GM21737 (cell line): ENCODE results near the gene ID4.
"Not testable (repeated sequence)": the region's sequence is repeated elsewhere in the genome, so short reads cannot be mapped to it uniquely, and the experiment has no call there.

ENCODE experiments used
- ATAC-seq: cut with Tn5 transposase; IDR thresholded peaks from one replicate; pipeline ENCODE4 v1.9.1; 2021; ENCODE audit warnings: mild to moderate bottlenecking, moderate library complexity; ENCODE audit not compliant: unreplicated experiment

ID4 gene

DNA sequence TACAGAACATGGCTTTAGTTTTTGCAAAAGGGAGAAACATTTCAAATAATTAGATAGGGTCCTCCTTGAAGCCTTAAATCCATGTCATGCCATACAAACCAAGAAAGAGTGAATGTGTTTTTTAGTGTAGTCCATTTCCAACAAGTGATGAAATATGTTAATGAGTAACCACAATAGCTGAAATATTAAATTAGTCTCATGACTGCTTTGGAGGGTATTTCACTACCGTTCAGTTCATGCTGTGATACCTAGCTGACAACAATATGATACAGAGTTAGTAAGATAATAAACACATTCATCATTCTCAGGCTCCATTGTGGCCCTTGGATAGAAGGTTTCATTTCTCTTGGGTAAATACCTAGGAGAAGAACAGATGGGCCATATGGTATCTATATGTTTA lies 5.8 kb upstream of the ID4 start:
- no peak for ATAC-seq

DNA sequence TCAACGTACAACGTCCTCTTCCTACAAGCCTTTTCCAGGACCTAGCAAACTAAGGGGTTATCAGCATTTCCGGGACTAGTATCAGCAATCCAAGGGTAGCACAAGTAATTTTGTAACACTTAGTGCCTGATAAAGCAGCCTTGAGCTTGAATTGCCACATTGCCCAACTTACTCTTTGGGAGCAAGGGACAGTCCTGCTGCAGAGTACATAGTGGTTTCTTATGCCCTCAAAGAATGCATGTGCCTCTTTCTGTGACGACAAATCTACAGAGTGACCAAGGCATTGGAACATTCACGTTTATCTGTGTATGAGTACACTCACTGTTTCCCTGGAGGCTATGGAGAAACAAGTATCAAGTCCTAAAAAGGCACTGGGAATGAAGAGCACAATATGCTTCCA lies 3.2 kb upstream of the ID4 start:
- no peak for ATAC-seq

DNA sequence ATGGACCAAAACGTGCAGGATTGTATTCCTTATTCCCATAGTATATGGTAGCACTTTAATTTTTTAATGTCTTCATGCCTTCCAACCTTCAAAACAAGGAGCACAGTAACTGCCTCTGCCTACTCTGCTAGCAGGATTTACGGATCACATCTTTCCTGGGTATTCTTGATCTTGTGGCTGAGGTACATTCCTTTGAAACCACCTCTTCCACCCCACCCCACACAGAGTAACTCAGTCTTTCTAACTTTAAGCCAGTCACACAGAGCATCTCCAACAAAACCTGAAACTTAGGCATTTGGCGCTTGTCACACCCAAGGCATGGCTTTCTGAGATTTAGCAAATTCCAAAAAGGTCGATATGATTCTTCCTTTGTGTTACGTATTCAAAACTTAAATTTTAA lies 2.3 kb upstream of the ID4 start:
- no peak for ATAC-seq

DNA sequence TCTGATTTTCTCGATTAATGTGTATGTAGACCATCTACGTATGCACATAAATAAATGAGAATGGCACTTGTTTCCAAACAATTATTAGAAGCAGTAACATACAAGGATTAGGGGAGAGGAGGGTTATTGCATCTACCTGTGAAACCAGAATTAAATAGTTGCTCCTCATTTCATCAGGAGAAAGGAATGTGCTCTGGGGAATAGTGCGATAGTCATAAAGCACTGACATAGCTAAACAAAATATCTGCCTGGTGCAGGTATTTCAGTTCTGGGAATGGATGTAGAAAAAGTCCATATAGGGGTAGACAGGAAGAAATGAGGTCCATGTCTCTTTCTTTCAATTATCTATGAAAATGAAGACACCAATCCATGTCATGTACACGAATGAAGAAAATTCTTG lies 1.6 kb upstream of the ID4 start:
- ATAC-seq: no peak

DNA sequence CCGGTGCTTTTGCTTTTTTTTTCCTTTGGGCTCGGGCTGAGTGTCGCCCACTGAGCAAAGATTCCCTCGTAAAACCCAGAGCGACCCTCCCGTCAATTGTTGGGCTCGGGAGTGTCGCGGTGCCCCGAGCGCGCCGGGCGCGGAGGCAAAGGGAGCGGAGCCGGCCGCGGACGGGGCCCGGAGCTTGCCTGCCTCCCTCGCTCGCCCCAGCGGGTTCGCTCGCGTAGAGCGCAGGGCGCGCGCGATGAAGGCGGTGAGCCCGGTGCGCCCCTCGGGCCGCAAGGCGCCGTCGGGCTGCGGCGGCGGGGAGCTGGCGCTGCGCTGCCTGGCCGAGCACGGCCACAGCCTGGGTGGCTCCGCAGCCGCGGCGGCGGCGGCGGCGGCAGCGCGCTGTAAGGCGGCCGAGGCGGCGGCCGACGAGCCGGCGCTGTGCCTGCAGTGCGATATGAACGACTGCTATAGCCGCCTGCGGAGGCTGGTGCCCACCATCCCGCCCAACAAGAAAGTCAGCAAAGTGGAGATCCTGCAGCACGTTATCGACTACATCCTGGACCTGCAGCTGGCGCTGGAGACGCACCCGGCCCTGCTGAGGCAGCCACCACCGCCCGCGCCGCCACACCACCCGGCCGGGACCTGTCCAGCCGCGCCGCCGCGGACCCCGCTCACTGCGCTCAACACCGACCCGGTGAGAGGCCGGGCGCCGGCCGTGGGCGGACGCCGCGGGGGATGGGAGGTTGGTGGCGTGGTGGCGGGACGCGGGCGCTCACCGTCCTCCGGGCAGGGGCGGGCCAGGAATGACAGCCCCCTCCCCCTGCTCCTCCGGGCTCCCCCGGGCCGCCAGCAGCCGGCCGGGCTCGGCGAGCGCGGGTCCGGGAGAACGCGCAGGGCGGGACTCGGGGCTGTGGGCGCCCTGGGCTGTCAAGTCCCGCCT lies 606 bp downstream of the ID4 start:
- no peak for ATAC-seq

DNA sequence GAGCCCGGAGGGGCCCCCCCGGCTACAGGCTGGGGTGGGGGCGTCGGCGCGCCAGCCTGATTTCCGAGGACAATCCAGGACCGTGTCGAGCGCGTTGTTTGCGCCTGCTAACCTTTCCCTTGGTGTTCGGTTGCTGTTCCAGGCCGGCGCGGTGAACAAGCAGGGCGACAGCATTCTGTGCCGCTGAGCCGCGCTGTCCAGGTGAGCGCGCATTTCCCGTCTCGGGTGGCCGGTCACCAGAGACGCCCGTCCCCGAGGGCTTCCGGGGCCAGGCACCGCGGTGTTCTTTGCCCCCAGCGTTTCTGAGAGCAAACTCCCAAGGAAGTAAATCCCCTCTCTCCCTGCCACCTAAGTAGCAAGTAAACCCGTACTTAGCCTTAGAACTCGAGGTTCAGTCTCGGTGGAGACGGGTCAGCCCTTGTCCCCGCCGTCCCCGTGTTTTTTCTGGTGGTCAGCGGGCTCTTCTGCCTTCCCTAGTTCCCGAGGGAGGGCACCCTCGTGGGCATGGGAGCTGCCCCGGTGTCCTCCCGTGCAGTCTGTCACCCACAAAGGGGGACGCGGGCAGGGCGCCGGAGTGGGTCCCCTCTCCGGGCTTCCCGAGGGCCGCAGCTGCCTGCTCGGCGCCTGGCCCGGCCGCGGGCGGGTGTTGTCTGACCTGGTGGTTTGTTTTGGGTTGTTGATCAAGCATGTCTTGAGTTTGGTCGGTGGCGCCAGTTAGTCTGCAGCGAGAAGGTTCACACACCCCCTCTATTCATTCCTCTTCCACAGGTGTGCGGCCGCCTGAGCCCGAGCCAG lies 1.5 kb downstream of the ID4 start:
- ATAC-seq: no peak

DNA sequence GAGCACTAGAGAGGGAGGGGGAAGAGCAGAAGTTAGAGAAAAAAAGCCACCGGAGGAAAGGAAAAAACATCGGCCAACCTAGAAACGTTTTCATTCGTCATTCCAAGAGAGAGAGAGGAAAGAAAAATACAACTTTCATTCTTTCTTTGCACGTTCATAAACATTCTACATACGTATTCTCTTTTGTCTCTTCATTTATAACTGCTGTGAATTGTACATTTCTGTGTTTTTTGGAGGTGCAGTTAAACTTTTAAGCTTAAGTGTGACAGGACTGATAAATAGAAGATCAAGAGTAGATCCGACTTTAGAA lies 2.0 kb downstream of the ID4 start:
- no peak for ATAC-seq

DNA sequence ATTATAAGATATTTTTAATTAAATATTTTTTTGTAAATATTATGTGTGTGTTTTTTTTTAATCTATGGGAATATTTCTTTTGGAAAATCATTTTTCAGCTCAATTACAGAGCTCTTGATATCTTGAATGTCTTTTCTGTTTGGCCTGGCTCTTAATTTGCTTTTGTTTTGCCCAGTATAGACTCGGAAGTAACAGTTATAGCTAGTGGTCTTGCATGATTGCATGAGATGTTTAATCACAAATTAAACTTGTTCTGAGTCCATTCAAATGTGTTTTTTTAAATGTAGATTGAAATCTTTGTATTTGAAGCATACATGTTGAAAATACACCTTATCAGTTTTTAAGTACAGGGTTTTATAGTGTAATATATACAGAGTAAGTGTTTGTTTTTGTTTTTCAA lies 2.6 kb downstream of the ID4 start:
- no peak for ATAC-seq

DNA sequence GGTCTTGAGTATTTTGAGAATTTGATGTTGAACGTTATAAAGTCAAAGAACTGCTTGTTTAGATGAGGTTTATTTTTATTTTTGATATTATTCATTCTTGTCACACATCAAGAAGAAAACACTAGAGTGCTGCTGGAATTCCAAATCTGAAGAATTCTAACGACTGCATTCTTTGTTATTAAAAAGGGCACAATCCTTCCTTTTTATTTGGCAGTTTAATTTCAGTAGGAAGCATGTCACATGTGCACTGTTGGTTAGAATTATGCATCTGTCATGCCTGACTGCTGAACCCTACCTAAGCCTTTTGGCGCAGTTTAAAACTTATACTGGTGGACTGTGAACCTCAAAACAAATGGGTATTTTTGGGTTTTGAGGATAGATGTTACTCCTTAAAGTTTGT lies 4.0 kb downstream of the ID4 start:
- no peak for ATAC-seq

DNA sequence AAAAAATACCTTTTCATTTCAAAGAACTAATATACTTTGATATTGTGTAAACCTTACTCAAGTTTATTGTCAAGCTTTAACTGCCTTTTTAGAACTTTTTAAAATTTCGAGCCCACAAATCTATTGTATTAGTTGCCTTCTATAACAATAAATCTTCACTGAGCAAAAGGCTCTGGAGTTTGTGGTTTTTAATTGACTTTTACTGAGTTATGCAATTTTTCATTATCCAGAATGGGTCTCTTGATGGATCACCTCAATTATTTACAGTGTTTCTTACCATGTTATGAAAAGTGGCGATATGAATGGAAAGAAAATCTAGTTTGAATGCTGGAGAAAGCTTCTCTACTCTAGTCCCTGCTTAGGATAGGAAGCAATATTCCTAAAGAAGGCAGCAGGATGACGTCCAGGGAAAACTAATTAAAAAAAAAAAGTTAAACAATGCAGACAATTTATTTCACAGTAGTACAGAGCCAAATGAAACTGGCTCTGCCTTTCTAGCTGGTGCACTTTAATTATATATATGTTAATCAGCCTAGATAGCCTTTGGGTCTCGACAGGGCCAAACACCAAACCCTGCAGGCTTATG lies 5.0 kb downstream of the ID4 start:
- no peak for ATAC-seq

DNA sequence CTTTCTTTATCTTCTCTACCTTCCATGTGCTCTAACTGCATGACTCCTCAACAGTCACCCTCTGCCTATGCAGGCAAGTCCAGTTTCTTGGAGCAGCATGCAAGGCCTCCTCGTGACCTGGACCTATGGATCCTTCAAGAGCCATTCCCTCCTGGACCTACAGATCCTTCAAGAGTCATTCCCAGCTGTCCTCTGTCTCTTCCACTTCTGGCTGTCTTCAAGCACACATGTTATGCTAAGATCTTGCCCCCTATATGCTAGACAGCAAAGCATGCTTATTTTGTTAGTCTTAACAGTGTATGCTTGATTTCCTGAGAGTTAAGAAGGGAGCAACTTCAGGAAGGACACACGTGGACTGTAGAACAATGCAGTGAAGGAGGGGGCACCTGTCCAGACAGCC lies 7.5 kb downstream of the ID4 start:
- ATAC-seq: no peak

DNA sequence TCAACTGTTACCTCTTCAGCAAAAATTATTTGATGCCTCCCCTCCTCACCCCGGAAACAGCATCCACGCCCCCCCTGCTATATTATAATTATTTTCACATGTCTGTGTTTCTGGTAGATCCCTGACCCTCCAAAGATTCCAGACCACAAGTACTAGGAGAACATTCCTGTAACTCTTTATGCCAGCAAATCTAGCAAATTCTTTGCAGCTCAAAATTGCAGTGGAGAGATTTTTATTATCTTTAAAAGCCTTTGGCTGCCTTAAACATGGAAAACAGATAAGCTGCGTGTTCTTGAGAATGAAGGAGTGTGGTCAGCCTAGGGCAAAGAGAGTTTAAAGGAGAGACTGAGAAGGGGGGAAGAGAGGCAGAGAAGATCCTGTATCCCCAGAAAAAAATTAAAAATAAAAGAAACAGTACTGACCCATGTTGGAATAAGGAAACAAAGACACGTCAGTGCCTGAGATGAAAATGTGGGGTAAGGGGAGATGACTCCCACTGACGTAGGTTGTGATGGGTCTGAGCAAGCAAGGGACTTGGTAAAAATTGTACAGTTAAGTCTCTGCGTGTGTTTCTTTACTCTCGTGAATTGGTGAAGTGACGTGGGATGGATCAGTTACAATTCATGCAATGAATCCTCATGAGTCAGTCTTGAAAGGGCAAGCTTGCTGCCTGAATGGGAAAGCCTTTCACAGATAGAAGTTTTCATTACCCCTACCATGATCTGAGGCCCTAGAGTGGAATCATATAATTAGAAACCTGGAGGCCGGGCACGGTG lies 8.3 kb downstream of the ID4 start:
- no peak for ATAC-seq

DNA sequence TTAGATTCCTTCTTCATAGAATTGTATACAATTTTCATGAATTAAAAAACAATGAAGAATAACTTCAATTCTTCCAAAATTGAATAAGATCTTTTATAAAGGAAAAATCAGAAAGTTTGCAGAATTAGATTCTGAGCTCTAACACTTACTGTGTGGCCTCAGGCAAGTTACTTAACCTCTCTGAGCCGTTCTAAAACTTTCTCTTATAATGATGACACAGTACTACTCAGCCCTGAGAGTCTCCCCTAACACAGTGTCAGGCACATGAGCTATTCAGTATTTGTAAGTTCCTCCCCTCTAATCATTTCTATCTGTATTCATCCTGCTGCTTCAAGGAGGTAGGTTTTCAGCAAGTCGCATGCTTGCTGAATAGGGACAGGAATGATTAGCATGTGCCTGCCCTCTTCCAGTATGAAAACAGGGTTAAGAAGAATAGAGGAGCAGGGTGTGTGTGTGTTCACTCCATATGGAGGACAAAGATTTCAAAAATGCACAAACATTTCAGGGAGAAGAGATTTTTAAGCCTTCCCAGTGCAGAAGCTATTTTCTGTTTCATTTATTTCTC lies 11.4 kb downstream of the ID4 start:
- ATAC-seq: no peak

DNA sequence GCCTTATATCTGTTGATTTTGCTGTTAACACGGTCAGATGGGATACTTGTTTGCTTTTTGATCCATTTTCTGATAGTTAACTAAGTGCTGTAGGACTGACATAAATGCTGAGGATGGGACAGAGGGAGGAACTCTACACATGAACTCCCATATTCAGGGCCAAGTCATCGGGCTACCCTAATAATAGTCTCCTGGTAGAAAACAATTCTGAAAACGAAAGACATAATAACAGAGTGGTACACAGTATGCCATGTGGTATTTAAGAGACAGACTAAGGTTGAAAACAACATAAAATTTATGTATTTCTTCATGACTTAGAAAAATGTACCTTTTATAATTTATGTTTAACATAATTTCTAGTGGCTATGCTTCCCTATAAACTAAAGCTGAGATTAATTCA lies 12.0 kb downstream of the ID4 start:
- ATAC-seq: no peak

DNA sequence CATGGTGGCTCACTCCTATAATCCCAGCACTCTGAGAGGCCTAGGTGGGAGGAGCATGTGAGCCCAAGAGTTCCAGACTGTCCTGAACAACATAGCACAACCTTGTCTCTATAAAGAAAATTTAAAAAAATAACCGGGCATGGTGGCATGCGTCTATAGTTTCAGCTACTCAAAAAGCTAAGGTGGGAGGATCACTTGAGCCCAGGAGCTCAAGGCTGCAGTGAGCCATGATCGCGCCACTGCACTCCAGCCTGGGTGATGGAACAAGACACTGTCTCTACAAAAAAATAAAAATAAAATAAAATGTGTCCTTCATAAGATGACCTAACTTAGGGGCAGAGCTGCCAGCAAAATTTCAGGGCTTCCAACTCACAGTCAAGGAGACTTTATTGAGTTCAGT lies 12.6 kb downstream of the ID4 start:
- no peak for ATAC-seq

DNA sequence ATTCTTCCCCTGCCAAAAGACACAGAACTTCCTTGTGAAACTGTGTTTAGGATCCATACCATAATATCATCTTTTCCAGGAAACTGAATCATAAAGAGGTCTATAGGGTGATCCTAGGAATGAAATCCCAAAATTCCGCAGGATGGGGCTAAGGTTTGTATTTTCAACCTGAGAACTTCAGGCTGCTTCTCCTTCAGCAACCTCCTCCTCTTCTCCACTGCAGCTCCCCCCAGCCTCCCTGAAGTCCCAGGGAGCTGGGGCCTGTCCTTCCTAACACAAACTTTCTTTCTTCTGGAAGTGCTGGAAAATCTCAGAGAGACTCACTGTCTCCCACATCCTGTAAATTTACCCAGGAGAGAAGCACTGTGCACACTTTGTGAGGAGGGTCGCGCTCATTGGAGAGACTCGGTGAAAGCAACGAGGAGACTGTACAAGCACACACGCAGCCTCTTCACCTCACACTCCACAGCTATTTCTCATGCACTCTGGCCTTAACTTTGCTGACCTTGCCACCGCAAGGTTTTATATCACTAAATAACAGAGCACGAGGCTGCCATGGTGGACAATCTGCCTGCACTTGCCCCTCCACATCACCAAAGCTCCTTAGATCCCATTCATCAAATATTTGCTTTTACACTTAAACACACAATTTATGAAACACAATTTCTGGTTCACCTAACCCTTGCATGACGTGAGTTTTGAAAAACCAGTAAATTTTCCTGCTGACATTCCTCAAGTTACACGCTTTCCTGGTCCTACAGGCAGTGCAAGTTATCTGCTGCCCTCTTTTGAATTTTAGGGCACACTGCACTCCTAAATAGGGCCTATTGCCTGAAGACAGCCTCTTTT lies 14.3 kb downstream of the ID4 start:
- no peak for ATAC-seq

DNA sequence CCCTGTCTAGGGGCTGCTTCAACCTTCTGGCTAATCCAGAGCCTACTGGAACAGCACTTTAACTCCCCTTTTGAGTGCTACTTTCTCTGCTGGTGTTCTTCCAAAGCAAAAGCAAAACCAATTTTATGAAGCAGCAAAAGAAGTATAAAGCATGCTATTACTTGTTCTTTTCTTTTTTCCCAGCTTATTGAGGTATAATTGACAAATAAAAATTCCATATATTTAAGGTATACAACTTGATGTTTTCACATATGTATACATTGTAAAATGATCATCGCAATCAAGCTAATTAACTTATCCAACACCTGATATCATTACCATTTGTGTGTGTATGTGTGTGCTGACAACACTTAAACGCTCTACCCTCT lies 14.9 kb downstream of the ID4 start:
- ATAC-seq: no peak

DNA sequence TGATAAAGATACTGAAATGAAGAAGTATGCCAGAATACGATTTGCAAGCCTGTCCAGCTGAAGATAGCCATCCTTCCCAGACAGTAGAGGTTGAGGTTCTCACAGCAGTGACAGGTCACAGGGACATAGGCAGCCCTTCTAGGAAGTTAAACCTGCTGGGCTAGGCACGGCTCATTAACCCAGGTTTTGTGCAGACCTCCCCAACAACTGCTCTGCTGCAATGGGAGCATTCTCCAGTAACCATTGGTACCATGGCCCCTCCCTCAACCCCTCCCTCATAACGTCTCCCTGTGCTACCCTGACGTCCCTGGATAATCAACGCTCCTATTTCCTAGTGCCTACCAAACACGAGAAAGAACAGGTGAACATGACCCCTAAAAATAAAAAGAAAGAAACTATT lies 15.8 kb downstream of the ID4 start:
- ATAC-seq: no peak

DNA sequence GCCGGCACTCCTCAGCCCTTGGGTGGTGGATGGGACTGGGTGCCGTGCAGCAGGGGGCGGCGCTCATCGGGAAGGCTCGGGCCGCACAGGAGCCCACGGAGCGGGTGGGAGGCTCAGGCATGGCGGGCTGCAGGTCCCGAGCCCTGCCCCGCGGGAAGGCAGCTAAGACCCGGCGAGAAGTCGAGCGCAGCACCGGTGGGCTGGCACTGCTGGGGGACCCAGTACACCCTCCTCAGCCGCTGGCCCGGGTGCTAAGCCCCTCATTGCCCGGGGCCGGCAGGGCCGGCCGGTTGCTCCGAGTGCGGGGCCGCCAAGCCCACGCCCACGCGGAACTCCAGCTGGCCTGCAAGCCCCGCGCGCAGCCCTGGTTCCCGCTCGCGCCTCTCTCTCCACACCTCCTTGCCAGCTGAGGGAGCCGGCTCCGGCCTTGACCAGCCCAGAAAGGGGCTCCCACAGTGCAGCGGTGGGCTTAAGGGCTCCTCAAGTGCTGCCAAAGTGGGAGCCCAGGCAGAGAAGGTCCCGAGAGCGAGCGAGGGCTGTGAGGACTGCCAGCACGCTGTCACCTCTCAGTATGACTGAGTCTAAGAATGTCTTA lies 17.3 kb downstream of the ID4 start:
- ATAC-seq: not testable (repeated sequence)

DNA sequence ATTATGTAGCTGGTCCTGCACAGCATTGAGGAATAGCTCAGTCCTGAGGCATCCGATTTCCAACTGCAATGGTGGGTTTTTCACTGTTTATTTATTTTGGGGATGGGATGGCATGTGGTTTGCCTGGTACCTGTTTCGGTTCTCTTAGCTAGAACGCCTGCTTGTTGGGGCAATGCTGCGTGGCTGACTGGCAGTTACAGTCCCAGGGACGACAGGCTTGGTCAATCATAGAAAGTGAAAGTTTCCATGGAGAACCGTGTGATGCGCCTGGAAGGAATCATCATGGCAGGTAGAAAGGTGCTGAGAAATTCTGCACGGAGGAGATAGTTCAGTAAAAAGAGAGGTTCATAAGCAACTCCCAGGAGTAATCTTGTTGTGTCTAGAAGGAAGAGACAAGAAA lies 18.4 kb downstream of the ID4 start:
- ATAC-seq: no peak
